Hepatocyte (in vitro differentiated cells): Measurements from ENCODE around the gene GPRIN1. TPM values are rescaled to one million over a fixed set of nuclear protein-coding genes. Genes with fewer than 3 reads are reported as not detected.
A peak's percentile ranks its signal among the peaks of the same experiment; 100 is the strongest.

ENCODE experiments used
- DNase-seq: peaks from one replicate; pipeline ENCODE4 v3.0.0-alpha.2; 2016; ENCODE audit warnings: low spot score
- H2AFZ ChIP-seq: fragments of 200-600 bp; sonication (generic); 2 replicates; pipeline ENCODE4 v1.6.0; 2016; ENCODE audit warnings: antibody characterized with exemption, mild to moderate bottlenecking
- H3K27ac ChIP-seq: fragments of 200-600 bp; sonication (generic); 2 replicates; pipeline ENCODE4 v1.5.1; 2016; ENCODE audit warnings: mild to moderate bottlenecking
- H3K27me3 ChIP-seq: fragments of 200-600 bp; sonication (generic); 2 replicates; pipeline ENCODE4 v1.6.1; 2016
- H3K36me3 ChIP-seq: fragments of 200-600 bp; sonication (generic); replicated peaks from 2 replicates; pipeline ENCODE4 v1.5.1; 2016; ENCODE audit warnings: low read depth; ENCODE audit not compliant: insufficient read depth
- H3K4me1 ChIP-seq: fragments of 200-600 bp; sonication (generic); 2 replicates; pipeline ENCODE4 v1.5.1; 2016; ENCODE audit warnings: mild to moderate bottlenecking, moderate library complexity; ENCODE audit not compliant: insufficient read depth
- H3K4me2 ChIP-seq: fragments of 200-600 bp; sonication (generic); 2 replicates; pipeline ENCODE4 v1.6.0; 2016
- H3K4me3 ChIP-seq: fragments of 200-600 bp; sonication (generic); 2 replicates; pipeline ENCODE4 v1.5.1; 2016; ENCODE audit warnings: mild to moderate bottlenecking
- H3K79me2 ChIP-seq: fragments of 200-600 bp; sonication (generic); 2 replicates; pipeline ENCODE4 v1.6.0; 2017; ENCODE audit warnings: mild to moderate bottlenecking
- H3K9me2 ChIP-seq: fragments of 200-600 bp; sonication (generic); replicated peaks from 2 replicates; pipeline ENCODE4 v1.6.0; 2017; ENCODE audit warnings: mild to moderate bottlenecking; ENCODE audit not compliant: insufficient read depth
- H3K9me3 ChIP-seq: fragments of 200-600 bp; sonication (generic); 2 replicates; pipeline ENCODE4 v1.5.1; 2016; ENCODE audit warnings: low read depth, mild to moderate bottlenecking
- H4K20me1 ChIP-seq: fragments of 200-600 bp; sonication (generic); 2 replicates; pipeline ENCODE4 v1.6.0; 2016; ENCODE audit warnings: mild to moderate bottlenecking; ENCODE audit not compliant: insufficient read depth, poor library complexity, severe bottlenecking
- CTCF ChIP-seq: fragments of 200-600 bp; sonication (generic); IDR thresholded peaks from 2 replicates; pipeline ENCODE4 v1.5.1; 2016; ENCODE audit warnings: antibody characterized with exemption, mild to moderate bottlenecking; ENCODE audit not compliant: poor library complexity
- EZH2 ChIP-seq: fragments of 200-600 bp; sonication (generic); IDR thresholded peaks from 2 replicates; pipeline ENCODE4 v1.6.1; 2016; ENCODE audit warnings: antibody characterized with exemption, mild to moderate bottlenecking, borderline replicate concordance
- EZH2phosphoT487 ChIP-seq: fragments of 200-600 bp; sonication (generic); IDR thresholded peaks from one replicate; pipeline ENCODE4 v1.6.1; 2018; ENCODE audit warnings: antibody characterized with exemption, mild to moderate bottlenecking, low read depth, moderate library complexity; ENCODE audit not compliant: unreplicated experiment, severe bottlenecking
- WGBS: methylation state at CpG from one replicate; pipeline ENCODE4 v1.1.6; 2016; ENCODE audit warnings: low lambda C conversion rate; ENCODE audit errors: missing lambda C conversion rate; 5-methylcytosine and 5-hydroxymethylcytosine counted together
- polyA plus RNA-seq: library from polyadenylated mRNA; unstranded; fragments of >200 nt; fragmentation: Nextera tagmentation; extraction: Ambion mirVana; gene quantifications from 2 replicates; pipeline ENCODE4 v1.2.1, GENCODE V29; 2016
- total RNA-seq: library from RNA; depleted of rRNA; stranded (reverse); fragments of >200 nt; gene quantifications from 2 replicates; pipeline ENCODE4 v1.2.3, GENCODE V29; 2014

Gene GPRIN1
- total and polyA plus RNA-seq, 2 experiments from 2014 or later, result 1.6 to 2.2 TPM

DNA sequence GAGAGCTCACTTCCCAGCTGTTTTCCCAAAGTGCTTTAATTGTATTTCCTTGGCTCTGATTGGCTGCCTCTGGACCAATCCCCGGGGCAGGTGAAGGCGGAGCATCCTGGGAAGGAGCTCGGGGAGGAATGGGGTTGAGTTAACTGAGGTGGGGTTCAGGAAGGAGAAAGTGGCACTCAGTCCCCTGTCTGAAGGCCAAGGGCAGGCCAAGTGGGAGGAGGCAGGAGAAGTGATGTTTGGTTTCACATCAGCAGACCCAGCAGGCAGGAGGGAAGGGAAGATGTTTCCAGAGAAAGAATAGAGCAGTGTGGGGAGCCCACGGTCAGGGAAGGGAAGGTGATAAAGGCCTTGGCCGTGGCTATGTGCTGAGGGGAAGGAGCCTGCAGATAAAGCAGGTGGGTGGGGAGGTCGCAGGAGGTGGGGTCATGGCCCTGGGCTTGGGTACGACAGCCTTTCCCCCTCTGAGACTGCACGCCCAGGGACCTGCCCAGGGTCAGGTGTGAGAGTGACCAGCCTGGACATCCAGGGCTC lies 40.5 kb upstream of the GPRIN1 start:
- Histone ChIP-seq H4K20me1 (no peaks in the 10 kb centered on the region), H3K4me3 (no peak overlapping the region), H3K9me2 (no peaks in the 10 kb centered on the region), H3K4me1 (peaks cover 9% of the 10 kb centered on the region), H3K36me3 (no peaks in the 10 kb centered on the region), H3K4me2 (no peak overlapping the region), H3K27ac (no peak overlapping the region), H3K27me3 (no peaks in the 10 kb centered on the region), H3K79me2 (peaks cover 20% of the 10 kb centered on the region), H3K9me3 (no peaks in the 10 kb centered on the region), H2AFZ (no peak overlapping the region)
- TF ChIP-seq EZH2 (no peak), CTCF (no peak), EZH2phosphoT487 (no peak)
- DNase-seq, result no peak
- 84% methylated on average over 8 of the region's 8 CpGs for WGBS

GRCh38 chr5:176648474-176649194 lies 38.7 kb upstream of the GPRIN1 start:
- no peak overlapping the region for H3K27ac ChIP-seq
- no peaks in the 10 kb centered on the region for H3K9me3 ChIP-seq
- WGBS, result 87% methylated on average over 15 of the region's 15 CpGs
- TF ChIP-seq EZH2 (no peak), EZH2phosphoT487 (no peak)
- peak overlapping the region; percentile 89 for H3K4me2 ChIP-seq
- no peaks in the 10 kb centered on the region for H3K27me3 ChIP-seq
- H3K36me3 ChIP-seq, result no peaks in the 10 kb centered on the region
- no peaks in the 10 kb centered on the region for H3K9me2 ChIP-seq
- peaks cover 9% of the 10 kb centered on the region for H3K4me1 ChIP-seq
- H3K4me3 ChIP-seq, result peak overlapping the region; percentile 38
- peaks cover 20% of the 10 kb centered on the region for H3K79me2 ChIP-seq
- DNase-seq, result no peak
- no peak overlapping the region for H2AFZ ChIP-seq
- no peaks in the 10 kb centered on the region for H4K20me1 ChIP-seq

DNA sequence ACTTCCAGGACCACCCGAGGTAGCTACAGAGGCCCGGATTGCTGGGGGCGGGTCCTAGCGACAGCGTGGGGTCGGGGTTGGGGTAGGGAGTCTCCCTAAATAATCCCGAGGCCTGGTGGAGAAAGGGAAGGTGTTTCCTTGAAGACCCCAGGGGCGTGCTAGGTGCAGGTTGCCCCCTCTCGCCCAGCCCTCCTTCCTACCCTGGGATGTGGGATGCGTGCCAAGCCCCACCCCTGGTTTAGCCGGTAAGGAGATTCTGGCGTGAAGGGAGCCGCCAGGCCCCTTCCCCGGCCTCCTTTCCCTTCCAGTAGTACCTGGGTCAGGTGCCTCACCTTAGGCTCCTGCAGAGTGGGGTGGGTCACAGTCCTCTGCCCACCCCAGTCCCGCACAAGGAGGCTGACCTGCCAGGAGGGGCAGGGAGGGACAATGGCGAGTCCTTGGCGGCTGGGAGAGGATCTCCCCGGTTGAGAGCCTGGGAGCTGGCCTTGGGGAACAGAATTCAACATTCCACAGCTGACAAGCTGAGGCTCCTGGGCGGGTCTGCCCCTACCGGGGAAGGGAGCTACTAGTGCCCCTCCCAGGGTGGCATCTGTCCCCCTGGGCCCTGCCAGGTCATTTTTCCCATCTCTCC lies 38.0 kb upstream of the GPRIN1 start:
- Histone ChIP-seq H3K79me2 (peaks cover 20% of the 10 kb centered on the region), H3K27ac (peak overlapping the region; percentile 18), H3K4me3 (peak overlapping the region; percentile 38), H2AFZ (peak overlapping the region; percentile 71), H4K20me1 (no peaks in the 10 kb centered on the region), H3K4me2 (peak overlapping the region; percentile 89), H3K27me3 (no peaks in the 10 kb centered on the region), H3K9me2 (no peaks in the 10 kb centered on the region), H3K4me1 (peaks cover 9% of the 10 kb centered on the region), H3K36me3 (no peaks in the 10 kb centered on the region), H3K9me3 (no peaks in the 10 kb centered on the region)
- no peak for TF ChIP-seq EZH2phosphoT487
- TF ChIP-seq CTCF, result no peak
- DNase-seq, result peak; percentile 71
- WGBS, result 23% methylated on average over 15 of the region's 20 CpGs
